HepG2 (cell line): ENCODE results near the gene GSDMA. TPM values are rescaled to one million over a fixed set of nuclear protein-coding genes. Genes with fewer than 3 reads are reported as not detected.

ENCODE experiments used
- ARNT ChIP-seq: fragments of 450-650 bp; IDR thresholded peaks from 2 replicates; pipeline ENCODE4 v1.6.1; 2017
- BCLAF1 ChIP-seq: fragments of 450-650 bp; IDR thresholded peaks from 2 replicates; pipeline ENCODE4 v1.6.1; 2017; ENCODE audit warnings: mild to moderate bottlenecking
- BRD4 ChIP-seq: sonication (generic); formaldehyde crosslinking; IDR thresholded peaks from 2 replicates; pipeline ENCODE4 v1.4.0; 2020; ENCODE audit warnings: missing genetic modification reagents
- CENPT ChIP-seq: sonication (generic); formaldehyde crosslinking; IDR thresholded peaks from 2 replicates; pipeline ENCODE4 v1.8.0; 2022; ENCODE audit warnings: low read depth, mild to moderate bottlenecking, moderate library complexity, missing genetic modification reagents
- DNMT1 ChIP-seq: sonication (generic); formaldehyde crosslinking; IDR thresholded peaks from 2 replicates; pipeline ENCODE4 v1.5.1; 2020; ENCODE audit warnings: mild to moderate bottlenecking, missing genetic modification reagents
- DNMT3B ChIP-seq: conservative IDR thresholded peaks from 2 replicates; pipeline ENCODE4 v1.6.1; 2016; ENCODE audit warnings: missing biosample characterization, control low read depth
- ETV6 ChIP-seq: sonication (generic); formaldehyde crosslinking; conservative IDR thresholded peaks from 2 replicates; pipeline ENCODE4 v1.4.0; 2020; ENCODE audit warnings: missing genetic modification reagents
- GABPB1 ChIP-seq: IDR thresholded peaks from 2 replicates; pipeline ENCODE4 v1.6.1; 2016; ENCODE audit warnings: mild to moderate bottlenecking, missing genetic modification reagents, moderate library complexity, missing compliant biosample characterization
- HDAC6 ChIP-seq: fragments of 200-600 bp; sonication (generic); IDR thresholded peaks from 2 replicates; pipeline ENCODE4 v1.7.0; 2017; ENCODE audit warnings: mild to moderate bottlenecking, antibody characterized with exemption, low read length, low read depth
- IKZF1 ChIP-seq: fragments of 450-650 bp; IDR thresholded peaks from 2 replicates; pipeline ENCODE4 v1.7.1; 2016
- MAZ ChIP-seq, 2 experiments: sonication (generic) in 1 of 2; formaldehyde crosslinking in 1 of 2; IDR thresholded peaks; 2 replicates each; pipeline versions ENCODE4 v1.5.0 to v1.6.1; 2012 to 2020; ENCODE audit warnings: low read depth in 2 of 2, mild to moderate bottlenecking in 2 of 2, borderline replicate concordance in 1 of 2, improper control_type of control experiment in 1 of 2, low read length in 1 of 2, missing genetic modification reagents in 1 of 2, moderate library complexity in 1 of 2
- MEIS2 ChIP-seq: sonication (generic); formaldehyde crosslinking; IDR thresholded peaks from 2 replicates; pipeline ENCODE4 v1.9.0; 2021; ENCODE audit warnings: mild to moderate bottlenecking, missing genetic modification reagents
- MTERF4 ChIP-seq: sonication (generic); formaldehyde crosslinking; IDR thresholded peaks from 2 replicates; pipeline ENCODE4 v1.8.0; 2023; ENCODE audit warnings: mild to moderate bottlenecking, missing genetic modification reagents
- NR2F6 ChIP-seq, 2 experiments: IDR thresholded peaks; 2 replicates each; pipeline ENCODE4 v1.6.1; 2016; ENCODE audit warnings: antibody characterized with exemption in 1 of 2, mild to moderate bottlenecking in 1 of 2
- POGZ ChIP-seq: sonication (generic); formaldehyde crosslinking; IDR thresholded peaks from 2 replicates; pipeline ENCODE4 v1.4.0; 2020; ENCODE audit warnings: mild to moderate bottlenecking, missing genetic modification reagents
- PRPF4 ChIP-seq: fragments of 200-400 bp; formaldehyde crosslinking; IDR thresholded peaks from 2 replicates; pipeline ENCODE4 v1.6.1; 2016; ENCODE audit warnings: low read length, low read depth; ENCODE audit not compliant: poor library complexity, severe bottlenecking
- SMARCC2 ChIP-seq: fragments of 450-650 bp; IDR thresholded peaks from 2 replicates; pipeline ENCODE4 v1.6.1; 2017; ENCODE audit warnings: antibody characterized with exemption, mild to moderate bottlenecking
- ZFAT ChIP-seq: sonication (generic); formaldehyde crosslinking; conservative IDR thresholded peaks from 2 replicates; pipeline ENCODE4 v1.8.1; 2023; ENCODE audit warnings: missing genetic modification reagents, inconsistent platforms
- ZNF224 ChIP-seq: sonication (generic); formaldehyde crosslinking; IDR thresholded peaks from 2 replicates; pipeline ENCODE4 v1.5.0; 2020; ENCODE audit warnings: mild to moderate bottlenecking, missing genetic modification reagents
- ZNF430 ChIP-seq: sonication (generic); formaldehyde crosslinking; IDR thresholded peaks from 2 replicates; pipeline ENCODE4 v1.9.0; 2021; ENCODE audit warnings: mild to moderate bottlenecking, missing genetic modification reagents
- ZNF513 ChIP-seq: sonication (generic); formaldehyde crosslinking; conservative IDR thresholded peaks from 2 replicates; pipeline ENCODE4 v1.5.0; 2020; ENCODE audit warnings: missing genetic modification reagents
- ZNF615 ChIP-seq: sonication (generic); formaldehyde crosslinking; IDR thresholded peaks from 2 replicates; pipeline ENCODE4 v1.5.0; 2020; ENCODE audit warnings: mild to moderate bottlenecking, missing genetic modification reagents, borderline replicate concordance
- ZNF747 ChIP-seq: sonication (generic); formaldehyde crosslinking; IDR thresholded peaks from 2 replicates; pipeline ENCODE4 v1.8.1; 2023; ENCODE audit warnings: missing genetic modification reagents, mild to moderate bottlenecking, borderline replicate concordance
- ZNF761 ChIP-seq: sonication (generic); formaldehyde crosslinking; conservative IDR thresholded peaks from 2 replicates; pipeline ENCODE4 v1.4.0; 2020; ENCODE audit warnings: mild to moderate bottlenecking, missing genetic modification reagents
- ZNF891 ChIP-seq: sonication (generic); formaldehyde crosslinking; IDR thresholded peaks from 2 replicates; pipeline ENCODE4 v1.5.0; 2020; ENCODE audit warnings: mild to moderate bottlenecking, missing genetic modification reagents
- ZSCAN31 ChIP-seq: sonication (generic); formaldehyde crosslinking; IDR thresholded peaks from 2 replicates; pipeline ENCODE4 v1.5.0; 2020; ENCODE audit warnings: low read depth, mild to moderate bottlenecking, missing genetic modification reagents
- ZSCAN9 ChIP-seq: IDR thresholded peaks from 2 replicates; pipeline ENCODE4 v1.6.1; 2016; ENCODE audit warnings: borderline replicate concordance
- polyA plus RNA-seq, 8 experiments: library from polyadenylated mRNA; depleted of rRNA in 3 of 8; stranded (reverse) in 7 of 8; unstranded in 1 of 8; fragments of >200 nt; fragmentation: Illumina TruSeq in 4 of 8; extraction: Trizol in 4 of 8; gene quantifications; 2 replicates each; pipeline versions ENCODE4 v1.2.1 to v1.2.3, GENCODE V29; 2011 to 2016; ENCODE audit warnings: low read depth in 4 of 8, missing spikeins in 1 of 8, mixed read lengths in 1 of 8; ENCODE audit not compliant: insufficient read depth in 1 of 8
- total RNA-seq, 5 experiments: library from RNA; depleted of rRNA; stranded (reverse); fragments of >200 nt; fragmentation: Illumina TruSeq; extraction: Trizol; gene quantifications; 2 replicates each; pipeline ENCODE4 v1.2.3, GENCODE V29; 2016; ENCODE audit warnings: low read depth in 1 of 5

GSDMA gene
- total and polyA plus RNA-seq, 2 of the 13 experiments (the other 11 are each of a cell fraction or from before 2014, with no cell fraction given) = not detected

- no peak for TF ChIP-seq ZNF513 (CRISPR knock-in tag)
- TF ChIP-seq MTERF4 (CRISPR knock-in tag) = no peak
- no peak for TF ChIP-seq HDAC6
- TF ChIP-seq BCLAF1 = no peak
- no peak for TF ChIP-seq PRPF4
- no peak for TF ChIP-seq ZSCAN31 (CRISPR knock-in tag)
- no peak for TF ChIP-seq GABPB1 (CRISPR knock-in tag)
- TF ChIP-seq ZFAT = no peak
- TF ChIP-seq DNMT1 (CRISPR knock-in tag) = peak; percentile 86; the same call in 1 of the 2 replicates
- no peak for TF ChIP-seq ZNF761
- TF ChIP-seq IKZF1 = no peak
- 0 out of 2 replicates have a peak, but pooled peaks have one; percentile 56 for TF ChIP-seq ZNF891 (CRISPR knock-in tag)
- TF ChIP-seq SMARCC2 = no peak
- TF ChIP-seq NR2F6 (IDR thresholded peaks at IDR 0.05) = no peak
- TF ChIP-seq NR2F6 (CRISPR knock-in tag; IDR thresholded peaks at IDR 0.05) = no peak
- no peak for TF ChIP-seq ARNT
- no peak for TF ChIP-seq ZNF430 (CRISPR knock-in tag)
- no peak for TF ChIP-seq DNMT3B
- no peak for TF ChIP-seq ZNF615 (CRISPR knock-in tag)
- TF ChIP-seq CENPT = no peak
- TF ChIP-seq ZSCAN9 (CRISPR knock-in tag) = no peak
- no peak for TF ChIP-seq POGZ (CRISPR knock-in tag)
- TF ChIP-seq ZNF747 (CRISPR knock-in tag) = no peak
- no peak for TF ChIP-seq ZNF224 (CRISPR knock-in tag)
- no peak for TF ChIP-seq MAZ (IDR thresholded peaks at IDR 0.05; ENCODE audit: borderline replicate concordance, low read depth, low read length)
- no peak for TF ChIP-seq MAZ (CRISPR knock-in tag; IDR thresholded peaks at IDR 0.05; ENCODE audit: low read depth)
- TF ChIP-seq MEIS2 (CRISPR knock-in tag) = no peak
- TF ChIP-seq BRD4 (CRISPR knock-in tag) = 0 out of 2 replicates have a peak, but pooled peaks have one; percentile 27
- no peak for TF ChIP-seq ETV6 (CRISPR knock-in tag)
Measured at GRCh38 chr17:39951924-39952679, 10.7 kb upstream of the GSDMA start (continued).
